Keratinocyte (primary cell): Measurements from ENCODE around the gene MLPH.

Experiments used
- EZH2 ChIP-seq: IDR thresholded peaks from one replicate; pipeline ENCODE4 v1.6.1; 2012; ENCODE audit warnings: inconsistent platforms, mild to moderate bottlenecking, low read length, moderate library complexity
- TF ChIP-seq, protein P1 (sequence below), 3 experiments: IDR thresholded peaks in 1 of 3; conservative IDR thresholded peaks in 1 of 3; optimal IDR thresholded peaks in 1 of 3; 2 replicates in 2 of 3; 3 replicates in 1 of 3; pipeline versions ENCODE3 to v1.5.1; 2011; ENCODE audit warnings: low read length in 3 of 3, mild to moderate bottlenecking in 3 of 3, moderate library complexity in 2 of 3, control low read depth in 1 of 3, inconsistent platforms in 1 of 3; ENCODE audit not compliant: insufficient read depth in 2 of 3; ENCODE audit errors: extremely low read depth in 1 of 3

DNA sequence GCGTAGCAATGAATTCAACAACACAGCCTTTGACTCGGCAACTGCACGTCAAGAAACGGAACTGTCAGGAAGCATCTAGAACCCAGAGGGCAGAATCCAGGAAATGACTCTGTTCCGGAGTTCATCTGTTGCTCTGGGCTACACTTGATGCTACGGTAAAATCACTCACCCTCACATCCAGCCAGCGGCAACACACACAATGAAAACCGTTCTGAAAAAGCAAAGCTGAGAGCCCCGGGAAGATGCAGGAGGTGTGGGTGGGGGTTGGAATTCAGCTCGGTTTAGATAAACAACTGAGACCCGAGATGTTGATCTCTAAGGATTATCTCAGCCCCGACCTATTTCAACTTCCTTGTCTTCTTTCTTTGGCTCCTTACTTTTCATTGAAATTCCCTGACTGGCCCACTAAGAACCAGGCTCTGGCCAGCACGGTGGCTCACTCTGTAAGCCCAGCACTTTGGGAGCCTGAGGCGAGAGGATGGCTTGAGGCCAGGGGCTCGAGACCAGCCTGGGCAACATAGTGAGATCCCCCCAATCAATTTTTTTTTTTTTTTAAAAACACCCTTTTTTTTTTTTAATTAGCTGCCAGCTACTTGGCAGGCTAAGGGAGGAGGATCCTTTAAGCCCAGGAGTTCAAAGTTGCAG, 116.8 kb downstream of the MLPH start:
- TF ChIP-seq, protein P1, sequence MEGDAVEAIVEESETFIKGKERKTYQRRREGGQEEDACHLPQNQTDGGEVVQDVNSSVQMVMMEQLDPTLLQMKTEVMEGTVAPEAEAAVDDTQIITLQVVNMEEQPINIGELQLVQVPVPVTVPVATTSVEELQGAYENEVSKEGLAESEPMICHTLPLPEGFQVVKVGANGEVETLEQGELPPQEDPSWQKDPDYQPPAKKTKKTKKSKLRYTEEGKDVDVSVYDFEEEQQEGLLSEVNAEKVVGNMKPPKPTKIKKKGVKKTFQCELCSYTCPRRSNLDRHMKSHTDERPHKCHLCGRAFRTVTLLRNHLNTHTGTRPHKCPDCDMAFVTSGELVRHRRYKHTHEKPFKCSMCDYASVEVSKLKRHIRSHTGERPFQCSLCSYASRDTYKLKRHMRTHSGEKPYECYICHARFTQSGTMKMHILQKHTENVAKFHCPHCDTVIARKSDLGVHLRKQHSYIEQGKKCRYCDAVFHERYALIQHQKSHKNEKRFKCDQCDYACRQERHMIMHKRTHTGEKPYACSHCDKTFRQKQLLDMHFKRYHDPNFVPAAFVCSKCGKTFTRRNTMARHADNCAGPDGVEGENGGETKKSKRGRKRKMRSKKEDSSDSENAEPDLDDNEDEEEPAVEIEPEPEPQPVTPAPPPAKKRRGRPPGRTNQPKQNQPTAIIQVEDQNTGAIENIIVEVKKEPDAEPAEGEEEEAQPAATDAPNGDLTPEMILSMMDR (optimal IDR thresholded peaks at IDR 0.05 in 1 of 3, IDR thresholded peaks at IDR 0.05 in 1 of 3, conservative IDR thresholded peaks at IDR 0.05 in 1 of 3; ENCODE audit: extremely low read depth in 1 of 3, insufficient read depth in 2 of 3, low read length in 3 of 3) = no peak
- no peak for TF ChIP-seq EZH2
